SU-DHL-6 (cell line): Measurements from ENCODE around the gene CUTC.

Source experiments
- H2AFZ ChIP-seq: fragments of 200-600 bp; sonication (generic); 2 replicates; pipeline ENCODE4 v1.6.1; 2014; ENCODE audit warnings: low read depth, mild to moderate bottlenecking, moderate library complexity, mixed read lengths, antibody characterized with exemption, low read length; ENCODE audit not compliant: severe bottlenecking
- H3F3A ChIP-seq: fragments of 200-600 bp; shearing (Covaris generic); 2 replicates; pipeline ENCODE4 v1.6.0; 2016; ENCODE audit warnings: antibody characterized with exemption, mild to moderate bottlenecking; ENCODE audit not compliant: insufficient read depth
- H3K27ac ChIP-seq: fragments of 200-600 bp; sonication (generic); 2 replicates; pipeline ENCODE4 v1.5.1; 2016; ENCODE audit warnings: low read depth, mild to moderate bottlenecking, low read length, moderate library complexity, mixed read lengths
- H3K27me3 ChIP-seq: fragments of 200-600 bp; sonication (generic), shearing (Covaris generic); 2 replicates; pipeline ENCODE4 v1.6.0; 2014; ENCODE audit warnings: mild to moderate bottlenecking, low read length
- H3K36me3 ChIP-seq: fragments of 200-600 bp; sonication (generic); 2 replicates; pipeline ENCODE4 v1.6.1; 2014; ENCODE audit warnings: mild to moderate bottlenecking, low read length, mixed read lengths
- H3K4me2 ChIP-seq: fragments of 300-600, 200-600 bp; shearing (Covaris generic), sonication (generic); 2 replicates; pipeline ENCODE4 v1.6.0; 2014; ENCODE audit warnings: low read length, low read depth, mild to moderate bottlenecking; ENCODE audit not compliant: poor library complexity, severe bottlenecking
- H3K4me3 ChIP-seq: fragments of 200-600 bp; sonication (generic); 2 replicates; pipeline ENCODE4 v1.5.1; 2014; ENCODE audit warnings: antibody characterized with exemption, low read length, mild to moderate bottlenecking, mixed read lengths; ENCODE audit not compliant: insufficient read depth, poor library complexity, severe bottlenecking
- H3K79me2 ChIP-seq: fragments of 200-600 bp; sonication (generic); 2 replicates; pipeline ENCODE4 v1.6.1; 2014; ENCODE audit warnings: mild to moderate bottlenecking, low read length, moderate library complexity; ENCODE audit not compliant: insufficient read depth
- H3K9ac ChIP-seq: fragments of 200-600 bp; sonication (generic); 2 replicates; pipeline ENCODE4 v1.7.0; 2014; ENCODE audit warnings: mild to moderate bottlenecking, low read length
- H3K9me2 ChIP-seq: fragments of 200-600 bp; sonication (generic); replicated peaks from 2 replicates; pipeline ENCODE4 v1.6.1; 2014; ENCODE audit warnings: low read length; ENCODE audit not compliant: insufficient read depth
- H3K9me3 ChIP-seq: fragments of 200-600 bp; sonication (generic); 2 replicates; pipeline ENCODE4 v1.6.1; 2014; ENCODE audit warnings: low read length, mixed read lengths; ENCODE audit not compliant: insufficient read depth
- H4K20me1 ChIP-seq: fragments of 200-600 bp; sonication (generic); 2 replicates; pipeline ENCODE4 v1.6.1; 2014; ENCODE audit warnings: low read depth, mild to moderate bottlenecking, antibody characterized with exemption, low read length, moderate library complexity, mixed read lengths
- EZH2phosphoT487 ChIP-seq: fragments of 200-600 bp; sonication (generic), shearing (Covaris generic); conservative IDR thresholded peaks from 2 replicates; pipeline ENCODE4 v1.6.1; 2018; ENCODE audit warnings: mild to moderate bottlenecking, antibody characterized with exemption, low read length, moderate library complexity, mixed read lengths
- TF ChIP-seq, protein P1 (sequence below): fragments of 200-600 bp; sonication (generic); IDR thresholded peaks from one replicate; pipeline ENCODE4 v1.5.1; 2017; ENCODE audit warnings: antibody characterized with exemption, mild to moderate bottlenecking, low read length, moderate library complexity; ENCODE audit not compliant: insufficient read depth, poor library complexity, severe bottlenecking

Gene CUTC

GRCh38 chr10:99775850-99776249 is 43.8 kb downstream of the CUTC start:
- H3K9me2 ChIP-seq, result no peaks in the 10 kb centered on the region
- H3K27me3 ChIP-seq, result no peaks in the 10 kb centered on the region
- no peaks in the 10 kb centered on the region for H3K79me2 ChIP-seq
- no peaks in the 10 kb centered on the region for H3K36me3 ChIP-seq
- no peak overlapping the region for H3K4me3 ChIP-seq
- H2AFZ ChIP-seq, result no peak overlapping the region
- no peak overlapping the region for H3K27ac ChIP-seq
- H4K20me1 ChIP-seq, result no peaks in the 10 kb centered on the region
- TF ChIP-seq, protein P1, sequence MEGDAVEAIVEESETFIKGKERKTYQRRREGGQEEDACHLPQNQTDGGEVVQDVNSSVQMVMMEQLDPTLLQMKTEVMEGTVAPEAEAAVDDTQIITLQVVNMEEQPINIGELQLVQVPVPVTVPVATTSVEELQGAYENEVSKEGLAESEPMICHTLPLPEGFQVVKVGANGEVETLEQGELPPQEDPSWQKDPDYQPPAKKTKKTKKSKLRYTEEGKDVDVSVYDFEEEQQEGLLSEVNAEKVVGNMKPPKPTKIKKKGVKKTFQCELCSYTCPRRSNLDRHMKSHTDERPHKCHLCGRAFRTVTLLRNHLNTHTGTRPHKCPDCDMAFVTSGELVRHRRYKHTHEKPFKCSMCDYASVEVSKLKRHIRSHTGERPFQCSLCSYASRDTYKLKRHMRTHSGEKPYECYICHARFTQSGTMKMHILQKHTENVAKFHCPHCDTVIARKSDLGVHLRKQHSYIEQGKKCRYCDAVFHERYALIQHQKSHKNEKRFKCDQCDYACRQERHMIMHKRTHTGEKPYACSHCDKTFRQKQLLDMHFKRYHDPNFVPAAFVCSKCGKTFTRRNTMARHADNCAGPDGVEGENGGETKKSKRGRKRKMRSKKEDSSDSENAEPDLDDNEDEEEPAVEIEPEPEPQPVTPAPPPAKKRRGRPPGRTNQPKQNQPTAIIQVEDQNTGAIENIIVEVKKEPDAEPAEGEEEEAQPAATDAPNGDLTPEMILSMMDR, result no peak
- no peak for TF ChIP-seq EZH2phosphoT487
- H3F3A ChIP-seq, result peaks cover 10% of the 10 kb centered on the region; the same call in 1 of the 2 replicates
- no peak overlapping the region for H3K9ac ChIP-seq
- no peaks in the 10 kb centered on the region for H3K9me3 ChIP-seq
- H3K4me2 ChIP-seq, result no peak overlapping the region

DNA sequence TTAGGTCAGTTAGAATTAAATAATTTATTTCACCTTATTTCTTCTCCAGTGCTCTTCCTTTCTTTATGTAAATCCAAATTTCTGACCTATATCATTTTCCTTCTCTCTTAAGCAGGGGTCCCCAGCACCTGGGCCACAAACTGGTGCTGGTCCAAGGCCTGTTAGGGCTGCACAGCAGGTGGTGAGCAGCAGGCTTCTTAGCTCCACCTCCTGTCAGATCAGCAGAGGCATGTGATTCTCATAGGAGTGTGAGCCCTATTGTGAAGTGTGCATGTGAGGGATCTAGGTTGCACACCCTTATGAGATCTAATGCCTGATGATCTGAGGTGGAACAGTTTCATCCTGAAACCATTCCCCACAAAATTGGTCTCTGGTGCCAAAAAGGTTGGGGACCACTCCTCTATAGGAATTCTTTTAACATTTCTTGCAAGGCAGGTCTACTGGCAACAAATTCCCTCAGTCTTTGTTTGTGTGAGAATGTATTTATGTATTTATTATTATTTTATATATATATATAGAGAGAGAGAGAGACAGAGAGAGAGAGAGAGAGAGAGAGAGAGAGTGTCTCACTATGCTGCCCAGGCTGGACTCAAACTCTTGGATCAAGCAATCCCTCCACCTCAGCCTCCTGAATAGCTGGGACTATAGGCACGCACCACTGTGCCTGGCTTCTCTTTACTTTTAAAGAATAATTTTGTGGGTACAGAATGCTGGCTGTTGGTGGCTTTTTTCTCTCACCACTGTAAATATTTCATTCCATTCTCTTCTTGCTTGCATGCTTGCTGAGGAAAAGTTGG is 46.1 kb downstream of the CUTC start:
- peak overlapping the region; percentile 19 for H3K4me3 ChIP-seq
- H3K4me2 ChIP-seq, result peak overlapping the region; percentile 54
- H3K9ac ChIP-seq, result peak overlapping the region; percentile 12; the same call in 1 of the 2 replicates
- H2AFZ ChIP-seq, result peak overlapping the region; percentile 69
- H3K9me3 ChIP-seq, result no peaks in the 10 kb centered on the region
- peak overlapping the region; percentile 63 for H3K27ac ChIP-seq
- TF ChIP-seq, protein P1, result no peak
- TF ChIP-seq EZH2phosphoT487, result no peak
- H4K20me1 ChIP-seq, result no peaks in the 10 kb centered on the region
- H3K79me2 ChIP-seq, result no peaks in the 10 kb centered on the region
- H3K27me3 ChIP-seq, result no peaks in the 10 kb centered on the region
- no peaks in the 10 kb centered on the region for H3K36me3 ChIP-seq
- H3K9me2 ChIP-seq, result no peaks in the 10 kb centered on the region
- peaks cover 10% of the 10 kb centered on the region; the same call in 1 of the 2 replicates for H3F3A ChIP-seq

- H3K27ac ChIP-seq, result no peak overlapping the region
- no peak overlapping the region for H2AFZ ChIP-seq
- no peaks in the 10 kb centered on the region for H3K9me3 ChIP-seq
- H4K20me1 ChIP-seq, result no peaks in the 10 kb centered on the region
- H3K9me2 ChIP-seq, result no peaks in the 10 kb centered on the region
- no peak overlapping the region for H3K4me2 ChIP-seq
- H3K79me2 ChIP-seq, result no peaks in the 10 kb centered on the region
- peaks cover 10% of the 10 kb centered on the region; the same call in 1 of the 2 replicates for H3F3A ChIP-seq
- H3K27me3 ChIP-seq, result no peaks in the 10 kb centered on the region
- no peak overlapping the region for H3K9ac ChIP-seq
- H3K36me3 ChIP-seq, result no peaks in the 10 kb centered on the region
- no peak for TF ChIP-seq EZH2phosphoT487
- TF ChIP-seq, protein P1, result no peak
- no peak overlapping the region for H3K4me3 ChIP-seq
Measured at GRCh38 chr10:99779335-99779734, 47.3 kb downstream of the CUTC start.
